ENCODE data around the gene ERVH48-1. TPM values are rescaled to one million over a fixed set of nuclear protein-coding genes. Genes with fewer than 3 reads are reported as not detected.
"Not testable (repeated sequence)": the region's sequence is repeated elsewhere in the genome, so short reads cannot be mapped to it uniquely, and the experiment has no call there.

ERVH48-1 gene
- total and polyA plus RNA-seq, 3 experiments from 2014 or later: not detected

DNA sequence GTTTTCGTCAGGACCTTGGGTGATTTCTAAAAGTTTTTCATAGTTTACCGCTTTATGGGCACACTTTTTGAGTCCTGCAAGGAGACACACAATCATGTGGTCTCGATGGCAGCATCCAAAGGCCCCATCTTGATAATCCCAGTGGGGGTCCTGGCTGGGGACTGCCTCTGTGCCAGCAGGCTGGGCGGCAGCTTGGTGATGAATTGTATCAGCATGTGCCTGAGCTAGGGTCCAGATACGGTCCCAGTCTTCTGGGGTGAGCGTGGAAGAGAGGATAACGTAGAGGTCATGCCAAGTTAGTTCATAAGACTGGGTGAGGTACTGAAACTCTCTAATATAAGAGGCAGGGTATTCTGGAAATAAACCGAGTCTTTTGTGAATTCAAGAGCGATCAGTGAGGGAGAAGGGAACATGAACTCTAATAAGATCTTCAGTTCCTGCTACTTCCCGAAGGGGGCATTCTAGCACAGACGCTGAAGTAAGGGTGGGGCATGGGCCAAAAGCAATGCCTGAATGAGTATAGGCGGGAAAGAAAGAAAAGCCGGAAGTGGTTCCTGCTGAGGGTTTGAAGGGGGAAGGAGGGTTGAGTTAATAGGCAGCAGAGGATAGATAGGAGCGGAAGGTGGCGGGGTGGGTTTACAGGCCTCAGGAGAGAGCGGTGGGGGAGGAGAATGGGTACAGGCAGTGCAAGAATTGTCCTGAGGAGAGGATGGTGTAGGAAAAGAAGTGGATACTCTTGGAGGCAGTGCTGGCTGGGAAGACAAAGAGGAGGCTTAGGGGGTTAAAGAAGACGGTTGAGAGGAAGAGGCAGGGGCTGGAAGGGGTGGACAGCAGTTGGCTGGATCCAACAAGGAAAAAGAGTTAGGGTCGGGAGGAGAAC, 1.6 kb downstream of the ERVH48-1 start:
- H3K4me3 ChIP-seq (ENCODE audit: low read length): no peak overlapping the region
- no peaks in the 10 kb centered on the region for H3K36me3 ChIP-seq (ENCODE audit: insufficient read depth, low read length)
- H3K27ac ChIP-seq (ENCODE audit: low read depth, low read length): no peak overlapping the region
- H3K9me3 Mint-ChIP-seq: no peaks in the 10 kb centered on the region
- no peaks in the 10 kb centered on the region for H3K27me3 ChIP-seq (ENCODE audit: insufficient read depth, low read length, poor library complexity, severe bottlenecking)
- DNase-seq: peak; percentile 12 to 76 (median 59)
- peak overlapping the region in 5 of 8 donors; percentile 25 to 95 (median 77) for H3K27ac Mint-ChIP-seq
- H3K4me3 Mint-ChIP-seq: peak overlapping the region in 2 of 7 donors; percentile 28 to 61
- peaks cover 11 to 15% (median 13%) of the 10 kb centered on the region in 3 donors for H3K4me1 Mint-ChIP-seq
- POLR2A ChIA-PET: no interaction called here
- no peaks in the 10 kb centered on the region for H3K36me3 Mint-ChIP-seq
- CTCF ChIA-PET: no interaction called here
- no peaks in the 10 kb centered on the region for H3K27me3 Mint-ChIP-seq
- H3K9me3 ChIP-seq (ENCODE audit: low read length): no peaks in the 10 kb centered on the region
- H3K4me1 ChIP-seq (ENCODE audit: insufficient read depth, low read length): peaks cover 15% of the 10 kb centered on the region

DNA sequence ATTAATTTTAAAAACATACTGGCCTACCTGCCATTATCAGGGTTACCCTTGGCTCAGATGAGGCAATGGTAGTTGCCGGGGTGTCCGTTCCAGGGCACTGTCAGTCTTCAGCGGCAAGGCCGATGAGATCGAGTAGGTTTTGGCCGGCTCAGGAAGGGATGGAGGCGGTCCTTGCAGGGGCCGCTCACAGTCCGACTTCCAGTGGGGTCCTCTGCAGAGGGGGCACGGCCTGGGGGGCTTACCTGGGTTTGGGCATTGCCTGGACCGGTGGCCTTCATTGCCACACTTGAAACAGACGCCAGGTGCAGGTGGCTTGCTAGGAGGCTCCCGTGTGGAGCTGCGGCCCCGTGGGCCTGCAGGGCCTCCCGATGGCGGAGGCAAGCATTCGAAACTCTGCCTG, 2.5 kb downstream of the ERVH48-1 start:
- CTCF ChIA-PET: no interaction called here
- Histone ChIP-seq H3K9me3 (ENCODE audit: low read length) (no peaks in the 10 kb centered on the region), H3K27ac (ENCODE audit: low read depth, low read length) (no peak overlapping the region), H3K27me3 (ENCODE audit: insufficient read depth, low read length, poor library complexity, severe bottlenecking) (no peaks in the 10 kb centered on the region), H3K4me3 (ENCODE audit: low read length) (no peak overlapping the region), H3K4me1 (ENCODE audit: insufficient read depth, low read length) (peaks cover 15% of the 10 kb centered on the region), H3K36me3 (ENCODE audit: insufficient read depth, low read length) (no peaks in the 10 kb centered on the region)
- H3K9me3 Mint-ChIP-seq: no peaks in the 10 kb centered on the region
- DNase-seq: no peak
- no peaks in the 10 kb centered on the region for H3K27me3 Mint-ChIP-seq
- peaks cover 11 to 15% (median 13%) of the 10 kb centered on the region in 3 donors for H3K4me1 Mint-ChIP-seq
- no peak overlapping the region for H3K4me3 Mint-ChIP-seq
- no peak overlapping the region for H3K27ac Mint-ChIP-seq
- H3K36me3 Mint-ChIP-seq: no peaks in the 10 kb centered on the region
- POLR2A ChIA-PET: no interaction called here

DNA sequence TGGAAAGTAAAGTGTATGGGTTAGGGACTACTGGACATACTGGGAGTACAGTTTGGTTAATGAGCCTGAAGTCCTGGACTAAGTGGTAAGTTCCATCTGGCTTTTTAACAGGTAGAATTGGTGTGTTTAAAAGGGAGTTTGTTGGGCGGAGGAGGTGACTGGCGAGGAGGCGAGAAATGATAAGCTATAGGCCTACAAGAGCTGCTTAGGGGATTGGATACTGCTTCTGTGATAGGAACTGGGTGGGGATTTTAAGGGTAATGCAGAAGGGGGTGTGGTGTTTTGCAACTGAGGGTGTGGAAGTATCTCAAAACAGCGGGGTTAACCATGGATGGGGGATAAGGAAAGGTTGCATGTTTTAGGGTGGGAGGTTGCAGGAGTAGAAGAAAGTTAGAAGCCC, 3.5 kb downstream of the ERVH48-1 start:
- peaks cover 11 to 15% (median 13%) of the 10 kb centered on the region in 3 donors for H3K4me1 Mint-ChIP-seq
- H3K27me3 Mint-ChIP-seq: no peaks in the 10 kb centered on the region

DNA sequence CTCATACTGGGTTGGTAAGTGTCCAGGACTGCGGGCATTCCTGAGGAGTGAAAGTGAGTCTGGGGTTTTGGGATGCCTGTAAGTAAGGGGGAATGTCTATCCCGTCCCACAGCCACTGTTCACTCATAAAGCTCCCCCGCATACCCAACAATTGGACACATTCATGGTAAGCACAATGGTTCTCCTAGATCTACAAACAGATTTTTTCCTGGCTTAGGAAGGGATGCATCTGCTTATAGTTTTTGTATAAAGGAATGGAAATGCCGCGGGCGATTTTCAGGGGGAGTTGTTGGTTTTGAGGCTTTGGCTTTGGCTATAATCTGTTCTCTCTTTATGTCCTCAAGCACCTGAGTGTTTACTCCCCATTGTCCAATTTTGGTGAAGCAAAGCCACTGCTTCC, 7.1 kb downstream of the ERVH48-1 start:
- peaks cover 0 to under 1% (median 0%) of the 10 kb centered on the region in 3 donors for H3K36me3 Mint-ChIP-seq
- H3K27ac ChIP-seq (ENCODE audit: low read depth, low read length): no peak overlapping the region
- H3K27me3 ChIP-seq (ENCODE audit: insufficient read depth, low read length, poor library complexity, severe bottlenecking): no peaks in the 10 kb centered on the region
- no peak overlapping the region for H3K4me3 Mint-ChIP-seq
- no peaks in the 10 kb centered on the region for H3K36me3 ChIP-seq (ENCODE audit: insufficient read depth, low read length)
- no peak overlapping the region for H3K4me3 ChIP-seq (ENCODE audit: low read length)
- ChIA-PET CTCF (no interaction called here), POLR2A (no interaction called here)
- H3K27me3 Mint-ChIP-seq: no peaks in the 10 kb centered on the region
- H3K9me3 ChIP-seq (ENCODE audit: low read length): no peaks in the 10 kb centered on the region
- DNase-seq: no peak
- H3K4me1 Mint-ChIP-seq: peaks cover under 1 to 2% (median under 1%) of the 10 kb centered on the region in 3 donors
- no peak overlapping the region for H3K27ac Mint-ChIP-seq
- no peaks in the 10 kb centered on the region for H3K9me3 Mint-ChIP-seq
- H3K4me1 ChIP-seq (ENCODE audit: insufficient read depth, low read length): peaks cover 1% of the 10 kb centered on the region

More for the DNA sequence above, 3.5 kb downstream of the ERVH48-1 start:
- Histone ChIP-seq H3K4me1 (ENCODE audit: insufficient read depth, low read length) (peaks cover 15% of the 10 kb centered on the region), H3K27ac (ENCODE audit: low read depth, low read length) (no peak overlapping the region), H3K4me3 (ENCODE audit: low read length) (no peak overlapping the region), H3K9me3 (ENCODE audit: low read length) (no peaks in the 10 kb centered on the region), H3K36me3 (ENCODE audit: insufficient read depth, low read length) (no peaks in the 10 kb centered on the region), H3K27me3 (ENCODE audit: insufficient read depth, low read length, poor library complexity, severe bottlenecking) (no peaks in the 10 kb centered on the region)
- H3K4me3 Mint-ChIP-seq: no peak overlapping the region
- H3K9me3 Mint-ChIP-seq: no peaks in the 10 kb centered on the region
- no peaks in the 10 kb centered on the region for H3K36me3 Mint-ChIP-seq
- DNase-seq: no peak
- H3K27ac Mint-ChIP-seq: no peak overlapping the region
- CTCF ChIA-PET: no interaction called here
- POLR2A ChIA-PET: no interaction called here

DNA sequence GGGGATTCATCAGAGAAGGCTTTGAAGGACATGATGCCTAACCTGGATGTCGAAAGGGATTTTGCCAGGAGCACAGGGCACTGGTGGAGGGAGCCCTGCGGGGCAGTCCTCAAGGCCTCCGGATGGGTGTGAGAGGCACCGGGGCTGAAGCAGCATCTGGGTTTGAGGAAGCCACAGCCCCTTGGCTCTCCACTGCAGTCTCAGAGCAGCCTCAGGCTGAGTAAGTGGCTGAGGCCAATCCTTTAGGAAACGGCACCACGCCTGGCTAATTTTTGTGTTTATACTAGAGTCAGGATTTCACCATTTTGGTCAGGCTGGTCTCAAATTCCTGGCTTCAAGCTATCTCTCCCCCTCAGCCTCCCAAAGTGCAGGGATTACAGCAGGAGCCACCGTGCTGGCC, 12.0 kb downstream of the ERVH48-1 start:
- H3K27me3 Mint-ChIP-seq: no peaks in the 10 kb centered on the region
- H3K4me3 ChIP-seq (ENCODE audit: low read length): no peak overlapping the region
- H3K9me3 ChIP-seq (ENCODE audit: low read length): no peaks in the 10 kb centered on the region
- no peak overlapping the region for H3K27ac ChIP-seq (ENCODE audit: low read depth, low read length)
- no peaks in the 10 kb centered on the region for H3K27me3 ChIP-seq (ENCODE audit: insufficient read depth, low read length, poor library complexity, severe bottlenecking)
- H3K27ac Mint-ChIP-seq: peak overlapping the region in 1 of 8 donors; percentile 54
- H3K4me1 Mint-ChIP-seq: no peaks in the 10 kb centered on the region
- DNase-seq: no peak
- H3K4me1 ChIP-seq (ENCODE audit: insufficient read depth, low read length): no peaks in the 10 kb centered on the region
- CTCF ChIA-PET: no interaction called here
- peaks cover 0 to 38% (median 4%) of the 10 kb centered on the region in 3 donors for H3K36me3 Mint-ChIP-seq
- no peaks in the 10 kb centered on the region for H3K9me3 Mint-ChIP-seq
- POLR2A ChIA-PET: no interaction called here
- H3K4me3 Mint-ChIP-seq: no peak overlapping the region
- peaks cover 9% of the 10 kb centered on the region for H3K36me3 ChIP-seq (ENCODE audit: insufficient read depth, low read length)

DNA sequence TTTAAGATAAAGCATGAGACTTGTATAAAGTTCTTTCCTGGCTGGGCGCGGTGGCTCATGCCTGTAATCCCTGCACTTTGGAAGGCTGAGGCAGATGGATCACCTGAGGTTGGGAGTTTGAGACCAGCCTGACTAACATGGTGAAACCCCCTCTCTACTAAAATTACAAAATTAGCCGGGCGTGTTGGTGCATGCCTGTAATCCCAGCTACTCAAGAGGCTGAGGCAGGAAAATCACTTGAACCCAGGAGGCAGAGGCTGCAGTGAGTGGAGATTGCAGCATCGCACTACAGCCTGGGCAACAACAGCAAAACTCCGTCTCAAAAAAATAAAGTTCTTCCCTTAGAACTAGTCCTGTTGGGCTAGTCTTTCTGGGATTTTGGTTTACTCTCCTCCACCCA, 13.5 kb downstream of the ERVH48-1 start:
- H3K27me3 ChIP-seq (ENCODE audit: insufficient read depth, low read length, poor library complexity, severe bottlenecking); H3K36me3 ChIP-seq (ENCODE audit: insufficient read depth, low read length); H3K4me1 ChIP-seq (ENCODE audit: insufficient read depth, low read length); H3K4me1 Mint-ChIP-seq; H3K4me3 ChIP-seq (ENCODE audit: low read length); H3K4me3 Mint-ChIP-seq; H3K27ac ChIP-seq (ENCODE audit: low read depth, low read length); H3K27me3 Mint-ChIP-seq; DNase-seq; POLR2A ChIA-PET; H3K27ac Mint-ChIP-seq; CTCF ChIA-PET; H3K9me3 Mint-ChIP-seq; H3K9me3 ChIP-seq (ENCODE audit: low read length): not testable (repeated sequence)
- H3K36me3 Mint-ChIP-seq: peaks cover 0 to 48% (median 4%) of the 10 kb centered on the region in 3 donors

DNA sequence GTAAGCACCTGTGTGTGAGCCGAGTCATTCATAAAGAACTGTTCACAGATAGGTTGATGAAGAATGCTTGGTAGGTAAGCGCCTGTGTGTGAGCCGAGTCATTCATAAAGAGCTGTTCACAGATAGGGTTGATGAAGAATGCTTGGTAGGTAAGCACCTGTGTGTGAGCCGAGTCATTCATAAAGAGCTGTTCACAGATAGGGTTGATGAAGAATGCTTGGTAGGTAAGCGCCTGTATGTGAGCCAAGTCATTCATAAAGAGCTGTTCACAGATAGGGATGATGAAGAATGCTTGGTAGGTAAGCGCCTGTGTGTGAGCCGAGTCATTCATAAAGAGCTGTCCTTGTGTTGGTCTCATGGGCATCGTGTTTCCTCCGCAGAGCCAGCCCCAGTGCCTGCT, 16.9 kb downstream of the ERVH48-1 start:
- Mint-ChIP-seq H3K36me3 (peaks cover 8 to 73% (median 14%) of the 10 kb centered on the region in 3 donors), H3K27ac (peak overlapping the region in 1 of 8 donors; percentile 57)
- H3K4me3 ChIP-seq (ENCODE audit: low read length); H3K27me3 Mint-ChIP-seq; H3K4me3 Mint-ChIP-seq; H3K27ac ChIP-seq (ENCODE audit: low read depth, low read length); H3K9me3 ChIP-seq (ENCODE audit: low read length); POLR2A ChIA-PET; H3K4me1 Mint-ChIP-seq; CTCF ChIA-PET; DNase-seq; H3K27me3 ChIP-seq (ENCODE audit: insufficient read depth, low read length, poor library complexity, severe bottlenecking); H3K4me1 ChIP-seq (ENCODE audit: insufficient read depth, low read length); H3K9me3 Mint-ChIP-seq: not testable (repeated sequence)
- H3K36me3 ChIP-seq (ENCODE audit: insufficient read depth, low read length): peaks cover 21% of the 10 kb centered on the region

DNA sequence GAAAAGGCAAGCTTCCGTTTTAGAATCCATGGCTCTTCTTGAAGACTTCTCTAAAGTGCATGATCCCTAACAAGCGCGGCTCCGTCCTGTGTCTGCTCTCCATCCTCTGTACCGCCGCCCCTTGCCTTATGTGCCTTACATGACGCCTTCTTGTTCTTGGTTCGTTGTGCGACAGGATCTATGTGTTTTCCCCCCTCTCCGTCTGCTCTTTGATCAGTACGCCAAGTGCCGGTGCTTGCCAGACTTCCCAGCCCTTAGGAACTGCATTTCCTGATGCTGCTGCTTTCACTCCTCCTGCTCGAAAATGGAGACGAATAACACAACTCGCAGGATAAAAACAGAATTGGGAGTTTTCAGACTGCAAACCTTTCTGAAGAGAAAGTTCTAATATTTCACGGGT, 19.2 kb downstream of the ERVH48-1 start:
- no peak overlapping the region for H3K4me3 ChIP-seq (ENCODE audit: low read length)
- no peaks in the 10 kb centered on the region for H3K27me3 Mint-ChIP-seq
- no peak overlapping the region for H3K27ac Mint-ChIP-seq
- no peaks in the 10 kb centered on the region for H3K9me3 Mint-ChIP-seq
- H3K4me1 Mint-ChIP-seq: peaks cover 0 to 10% (median 5%) of the 10 kb centered on the region in 3 donors
- H3K4me1 ChIP-seq (ENCODE audit: insufficient read depth, low read length): no peaks in the 10 kb centered on the region
- DNase-seq: no peak
- H3K27ac ChIP-seq (ENCODE audit: low read depth, low read length): no peak overlapping the region
- no peak overlapping the region for H3K4me3 Mint-ChIP-seq
- H3K36me3 Mint-ChIP-seq: peaks cover 8 to 78% (median 15%) of the 10 kb centered on the region in 3 donors
- POLR2A ChIA-PET: no interaction called here
- CTCF ChIA-PET: no interaction called here
- no peaks in the 10 kb centered on the region for H3K27me3 ChIP-seq (ENCODE audit: insufficient read depth, low read length, poor library complexity, severe bottlenecking)
- H3K9me3 ChIP-seq (ENCODE audit: low read length): no peaks in the 10 kb centered on the region
- peaks cover 21% of the 10 kb centered on the region for H3K36me3 ChIP-seq (ENCODE audit: insufficient read depth, low read length)
